HUDEP-2 (cell line): Measurements from ENCODE around the gene SEC14L6.
A peak's percentile ranks its signal among the peaks of the same experiment; 100 is the strongest.

ENCODE experiments used
- DNase-seq, 76 experiments: peaks; one replicate each; lab custom pipeline; 2025; ENCODE audit not compliant: unreplicated experiment in 76 of 76; lab: John Stamatoyannopoulos, UW

SEC14L6 gene

GRCh38 chr22:30538280-30538679 lies 8.3 kb downstream of the SEC14L6 start:
- no peak for DNase-seq

DNA sequence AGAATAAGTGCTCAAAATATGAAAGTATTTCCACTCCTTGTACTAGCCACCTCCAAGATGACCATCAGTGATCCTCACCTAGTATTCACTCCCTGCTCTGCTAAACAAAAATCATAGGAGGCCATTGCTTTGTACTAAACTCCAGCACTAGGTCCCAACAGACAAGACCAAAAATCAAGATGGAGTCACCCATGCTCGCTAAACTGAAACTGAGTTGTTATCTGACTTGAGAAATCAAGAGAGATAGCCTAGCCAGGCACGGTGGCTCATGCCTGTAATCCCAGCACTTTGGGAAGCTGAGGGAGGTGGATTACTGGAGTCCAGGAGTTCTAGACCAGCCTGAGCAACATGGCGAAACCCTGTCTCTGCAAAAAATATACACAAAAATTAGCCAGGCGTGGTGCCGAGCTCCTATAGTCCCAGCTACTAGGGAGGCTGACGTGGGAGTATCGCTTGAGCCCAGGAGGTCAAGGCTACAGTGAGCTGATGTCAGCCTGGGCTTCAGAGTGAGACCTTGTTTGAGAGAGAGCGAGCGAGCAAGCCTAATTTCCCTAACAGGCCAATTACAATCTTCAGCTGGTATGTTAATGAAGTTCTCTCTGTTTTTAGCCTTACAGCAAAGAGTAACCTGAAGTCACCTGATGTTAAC lies 9.3 kb downstream of the SEC14L6 start:
- DNase-seq: no peak

- DNase-seq: no peak
These were observed 11.4 kb downstream of the SEC14L6 start for GRCh38 chr22:30535182-30535581.

- DNase-seq: no peak
These were observed 14.6 kb downstream of the SEC14L6 start for GRCh38 chr22:30531651-30532608.

GRCh38 chr22:30526656-30527055 lies 19.9 kb downstream of the SEC14L6 start:
- DNase-seq: no peak

DNA sequence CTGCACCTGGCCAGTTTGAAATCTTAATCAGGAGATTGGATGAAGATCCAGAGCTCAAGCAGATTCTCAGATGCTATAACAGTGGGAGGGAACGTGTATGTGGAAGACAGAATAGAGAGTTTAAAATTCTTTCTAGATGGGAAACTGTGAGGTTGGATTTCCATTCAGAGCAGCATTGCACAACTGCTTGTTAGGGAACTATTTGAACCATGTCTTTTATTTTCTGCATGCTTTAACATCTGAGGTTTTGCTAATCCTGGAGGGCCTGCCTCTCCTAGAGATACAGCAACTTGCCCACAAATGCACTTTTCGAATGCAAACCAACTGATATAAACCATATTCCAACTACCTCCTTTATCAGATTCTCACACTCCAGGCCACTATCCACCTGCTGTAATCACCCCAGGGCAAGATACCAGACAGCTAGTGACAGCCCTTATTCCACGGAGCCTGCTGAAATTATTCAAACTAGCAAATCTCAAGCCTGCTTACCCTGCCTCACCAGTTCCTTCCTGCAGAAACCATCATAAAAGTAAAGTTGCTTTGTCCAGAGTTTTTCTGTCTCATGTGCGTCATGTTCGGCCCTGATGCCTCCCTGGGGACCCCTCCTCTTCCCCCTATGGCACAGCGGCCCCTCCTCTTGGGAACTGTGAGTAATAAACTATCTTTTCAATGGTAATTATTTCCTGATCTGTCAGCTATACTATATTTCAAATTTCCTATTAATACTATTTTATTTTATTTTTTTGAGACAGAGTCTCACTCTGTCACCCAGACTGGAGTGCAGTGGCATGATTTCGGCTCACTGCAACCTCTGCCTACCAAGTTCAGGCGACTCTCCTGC lies 22.7 kb downstream of the SEC14L6 start:
- DNase-seq: peak in 12 of 76 experiments; percentile 3 to 65 (median 14)

DNA sequence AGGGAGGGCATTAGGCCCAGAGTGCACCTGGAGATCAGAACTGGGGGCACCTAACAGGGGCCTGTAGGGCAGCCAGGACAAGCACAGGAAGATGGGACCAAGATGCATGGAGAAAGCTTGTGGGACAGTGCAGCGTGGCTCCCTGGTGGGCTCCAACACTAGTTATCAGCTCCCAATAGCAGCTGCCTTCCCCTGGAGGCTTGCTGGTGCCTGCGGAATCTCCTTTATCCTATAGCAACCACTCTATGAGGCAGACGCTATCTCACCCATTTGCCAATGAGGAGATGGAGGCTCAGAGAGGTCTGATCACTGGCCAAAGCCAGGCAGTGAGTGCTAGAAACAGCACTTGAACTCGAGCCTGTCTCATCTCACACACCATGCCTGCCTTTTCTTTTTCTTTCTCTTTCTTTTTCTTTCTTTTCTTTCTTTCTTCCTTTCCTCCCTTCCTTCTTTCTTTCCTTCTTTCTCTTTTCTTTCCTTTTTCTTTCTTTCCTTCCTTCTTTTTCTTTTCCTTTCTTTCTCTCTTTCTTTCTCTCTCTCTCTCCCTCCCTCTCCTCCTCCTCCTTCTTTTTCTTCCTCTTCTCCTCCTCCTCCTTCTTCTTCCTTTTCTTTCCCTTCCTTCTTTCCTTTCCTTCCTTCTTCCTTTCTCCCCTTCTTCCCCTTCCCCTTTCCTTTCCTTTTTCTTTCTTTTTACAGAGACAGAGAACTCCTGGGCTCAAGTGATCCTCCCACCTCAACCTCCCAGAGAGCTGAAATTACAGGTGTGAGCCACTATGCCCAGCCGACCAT lies 25.0 kb downstream of the SEC14L6 start:
- DNase-seq: no peak

DNA sequence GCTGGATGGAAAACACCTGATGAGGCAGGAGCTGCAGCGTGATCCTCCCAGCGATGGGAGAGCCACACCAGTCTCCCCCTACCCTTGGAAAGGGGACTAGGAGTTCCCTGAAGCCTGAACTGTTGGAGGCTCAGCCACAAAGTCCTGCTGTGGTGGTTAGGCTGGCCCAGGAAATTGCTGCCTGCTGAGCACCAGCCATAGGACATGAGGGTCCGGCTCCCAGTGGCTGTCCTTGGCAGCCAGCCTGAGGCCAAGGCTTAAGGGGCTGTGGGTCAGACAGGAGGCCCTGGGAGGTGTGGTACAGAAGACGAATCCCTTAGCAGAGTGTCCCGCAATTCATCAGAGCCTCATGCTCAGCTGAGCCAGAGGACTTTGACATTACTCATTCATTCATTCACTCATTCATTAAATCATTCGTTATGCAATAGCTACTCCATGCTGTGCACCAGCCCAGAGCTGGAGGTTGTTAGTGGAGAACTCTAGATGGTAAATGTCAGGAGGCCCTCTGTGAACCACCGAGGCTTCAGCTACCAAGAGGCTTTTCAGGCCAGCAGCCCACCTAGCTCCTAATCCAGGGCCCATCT lies 26.6 kb downstream of the SEC14L6 start:
- DNase-seq: no peak

GRCh38 chr22:30516731-30517130 lies 29.8 kb downstream of the SEC14L6 start:
- DNase-seq: no peak

DNA sequence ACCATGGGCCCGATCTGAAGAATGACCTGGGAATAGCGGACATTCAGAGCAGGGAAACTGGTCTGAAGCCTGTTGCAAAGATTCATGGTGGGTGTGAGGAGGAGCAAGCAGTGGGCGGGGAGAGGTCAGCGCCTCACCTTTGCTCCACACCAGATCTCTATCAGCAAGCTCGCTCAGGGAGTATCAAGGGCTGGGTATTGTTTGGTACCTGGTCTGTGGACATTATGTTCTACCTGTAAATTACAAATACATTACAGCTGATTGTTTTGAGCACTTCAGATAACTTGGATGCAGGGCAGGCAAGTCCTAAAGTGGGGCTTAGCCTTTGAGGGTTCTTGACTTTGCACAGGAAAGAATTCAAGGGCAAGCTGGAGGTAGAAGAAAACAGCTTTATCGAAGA lies 30.3 kb downstream of the SEC14L6 start:
- no peak for DNase-seq

GRCh38 chr22:30514252-30514651 lies 32.3 kb downstream of the SEC14L6 start:
- no peak for DNase-seq

DNA sequence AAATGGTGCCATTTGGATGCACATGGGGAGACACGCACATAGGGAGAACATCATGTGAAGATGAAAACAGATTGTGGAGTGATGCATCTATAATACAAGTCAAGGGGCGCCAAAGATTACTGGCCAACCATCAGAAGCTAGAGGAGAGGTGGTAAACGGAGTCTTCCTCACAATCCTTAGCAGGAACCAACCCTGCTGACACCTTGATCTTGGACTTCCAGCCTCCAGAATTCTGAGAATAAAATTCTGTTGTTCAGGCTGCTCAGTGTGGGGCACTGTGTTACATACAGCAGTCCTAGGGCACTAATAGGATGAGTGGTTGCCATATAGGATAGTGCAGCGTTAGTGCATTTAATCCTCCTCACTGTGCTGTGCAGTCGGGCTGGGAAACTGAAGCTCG lies 33.1 kb downstream of the SEC14L6 start:
- DNase-seq: no peak

- DNase-seq: no peak
These were observed 34.6 kb downstream of the SEC14L6 start for GRCh38 chr22:30511911-30512310.

GRCh38 chr22:30511109-30511508 lies 35.4 kb downstream of the SEC14L6 start:
- no peak for DNase-seq

DNA sequence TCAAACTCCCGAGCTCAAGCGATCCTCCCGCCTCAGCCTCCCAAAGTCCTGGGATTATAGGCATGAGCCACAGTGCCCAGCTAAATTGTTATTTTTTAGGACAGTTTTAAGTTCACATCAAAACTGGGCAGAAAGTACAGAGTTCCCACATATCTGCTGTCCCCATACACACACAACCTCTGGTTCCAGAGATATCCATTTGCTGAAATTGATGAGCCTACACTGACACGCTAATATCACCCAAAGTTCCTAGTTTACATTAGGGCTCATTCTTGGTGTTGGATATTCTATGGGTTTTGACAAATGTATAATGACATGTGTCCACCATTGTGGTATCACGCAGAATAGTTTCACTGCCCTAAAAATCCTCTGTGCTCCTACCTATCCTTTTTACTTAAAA lies 38.3 kb downstream of the SEC14L6 start:
- DNase-seq: no peak

GRCh38 chr22:30507670-30508069 lies 38.9 kb downstream of the SEC14L6 start:
- no peak for DNase-seq

- DNase-seq: peak; percentile 52 to 98 (median 87)
These were observed 40.0 kb downstream of the SEC14L6 start for GRCh38 chr22:30506507-30506968.

DNA sequence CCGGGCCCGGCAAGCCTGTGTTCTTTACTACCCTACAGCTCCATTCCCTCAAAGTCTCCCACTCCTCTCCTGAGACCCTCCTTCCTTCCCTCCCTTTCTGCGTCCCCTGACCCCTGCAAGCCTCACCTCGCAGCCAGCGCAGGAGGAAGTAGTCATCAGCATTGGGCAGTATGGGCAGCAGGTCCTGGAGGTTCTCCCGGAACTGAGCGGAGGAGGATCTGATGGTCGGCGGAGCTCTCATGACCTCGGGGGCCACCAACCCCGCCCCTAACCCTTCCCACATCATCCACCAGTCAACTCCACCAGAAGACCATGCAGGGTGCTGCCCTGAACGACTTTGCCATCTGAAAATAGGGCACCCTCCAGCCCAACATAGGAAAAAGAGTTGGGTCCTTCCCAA lies 43.0 kb downstream of the SEC14L6 start:
- DNase-seq: no peak

DNA sequence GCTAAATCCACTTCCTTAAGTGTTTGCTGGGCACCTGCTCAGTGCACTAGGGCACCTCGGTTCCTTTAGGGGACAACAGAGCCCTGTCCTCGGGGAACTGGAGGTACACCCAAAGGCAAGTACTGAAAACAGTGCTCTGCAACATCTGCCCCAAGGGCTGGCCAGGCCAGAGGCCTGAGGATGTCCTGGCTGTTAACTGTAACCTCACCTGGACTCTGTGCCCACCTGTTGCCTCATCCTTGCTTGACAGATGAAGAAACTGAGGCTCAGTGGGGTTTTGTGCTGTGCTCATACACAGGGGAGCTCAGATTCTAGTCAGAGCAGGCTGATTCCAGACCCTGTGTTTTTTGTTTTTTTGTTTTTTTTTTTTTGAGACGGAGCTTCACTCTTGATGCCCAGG lies 43.6 kb downstream of the SEC14L6 start:
- no peak for DNase-seq

DNA sequence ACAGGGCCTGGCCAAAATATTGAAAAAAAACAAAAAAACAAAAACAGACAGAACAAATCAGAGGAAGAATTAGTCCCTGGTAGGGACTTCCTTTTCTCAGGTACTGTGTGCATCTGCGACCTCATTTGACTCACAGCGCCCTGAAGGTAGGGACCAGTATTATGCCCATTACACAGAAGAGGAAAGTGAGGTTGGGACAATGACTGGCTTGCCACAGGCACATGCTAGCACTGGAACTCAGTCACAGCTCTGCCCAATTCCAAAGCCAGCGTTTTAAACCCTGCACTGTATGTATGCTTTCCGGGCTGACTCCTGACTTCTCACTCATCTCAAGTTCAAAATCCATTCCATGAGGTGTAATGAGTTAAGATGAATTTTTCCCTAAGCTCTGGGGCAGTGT lies 44.4 kb downstream of the SEC14L6 start:
- DNase-seq: no peak
